Upper lobe of left lung (tissue), 4 donors: ENCODE results near the gene P2RX1.

Experiments
- CTCF ChIP-seq, 6 experiments: fragments of 450-650 bp in 4 of 6; fragments of 200-600 bp in 2 of 6; sonication (generic) in 2 of 6; IDR thresholded peaks; one replicate each; pipeline ENCODE4 v1.5.1; 2016 to 2019; ENCODE audit warnings: antibody characterized with exemption in 6 of 6
- EP300 ChIP-seq, 4 donors: sonication (generic); formaldehyde crosslinking; IDR thresholded peaks; one replicate each; pipeline ENCODE4 v1.5.1; 2017; ENCODE audit warnings: antibody characterized with exemption in 4 of 4, control low read depth in 2 of 4
- POLR2A ChIP-seq, 4 donors: fragments of 450-650 bp; IDR thresholded peaks; one replicate each; pipeline ENCODE4 v1.5.1; 2016 to 2017; ENCODE audit warnings: antibody characterized with exemption in 4 of 4, mild to moderate bottlenecking in 2 of 4
- POLR2AphosphoS5 ChIP-seq, 2 donors: sonication (generic); formaldehyde crosslinking; IDR thresholded peaks; one replicate each; pipeline ENCODE4 v1.5.1; 2017; ENCODE audit warnings: antibody characterized with exemption in 2 of 2

- TF ChIP-seq CTCF (IDR thresholded peaks at IDR 0.05) (no peak), EP300 (IDR thresholded peaks at IDR 0.05) (no peak), POLR2A (IDR thresholded peaks at IDR 0.05) (no peak), POLR2AphosphoS5 (IDR thresholded peaks at IDR 0.05) (no peak)
Observed at GRCh38 chr17:3956983-3957382, 40.7 kb upstream of the P2RX1 start.
